ENCODE results near the gene ATF6B.
A peak's percentile ranks its signal among the peaks of the same experiment; 100 is the strongest.

Gene ATF6B

GRCh38 chr6:32127717-32128592 lies at the start of gene ATF6B:
TSS of gene ATF6B (minus strand) at chr6:32128246. CDS start at chr6:32128207, 39 bp downstream.
- peak; percentile 99 for DNase-seq (ENCODE audit: low read depth)

GRCh38 chr6:32177183-32177787 lies 49.2 kb upstream of the ATF6B start:
- DNase-seq (ENCODE audit: low read depth), result no peak

- no peak for DNase-seq (ENCODE audit: low read depth)
Measured at GRCh38 chr6:32176476-32177182, 48.6 kb upstream of the ATF6B start.

GRCh38 chr6:32175711-32176475 lies 47.8 kb upstream of the ATF6B start, which contains the start of gene AGPAT1:
TSS of gene AGPAT1 (minus strand) at chr6:32176084. CDS start at chr6:32171496, 4,588 bp downstream.
- peak; percentile 91 for DNase-seq (ENCODE audit: low read depth)

- no peak for DNase-seq (ENCODE audit: low read depth)
Measured at GRCh38 chr6:32175322-32175710, 47.3 kb upstream of the ATF6B start.

- no peak for DNase-seq (ENCODE audit: low read depth)
Measured at GRCh38 chr6:32174416-32174815, 46.4 kb upstream of the ATF6B start.

- DNase-seq (ENCODE audit: low read depth), result no peak
Measured at GRCh38 chr6:32173051-32173727, 45.1 kb upstream of the ATF6B start.

- no peak for DNase-seq (ENCODE audit: low read depth)
Measured at GRCh38 chr6:32171234-32171633, 43.2 kb upstream of the ATF6B start.

- no peak for DNase-seq (ENCODE audit: low read depth)
Measured at GRCh38 chr6:32170294-32170693, 42.2 kb upstream of the ATF6B start.

- no peak for DNase-seq (ENCODE audit: low read depth)
Measured at GRCh38 chr6:32168807-32169591, 41.0 kb upstream of the ATF6B start.

- no peak for DNase-seq (ENCODE audit: low read depth)
Measured at GRCh38 chr6:32168350-32168749, 40.3 kb upstream of the ATF6B start.

GRCh38 chr6:32167761-32168262 lies 39.8 kb upstream of the ATF6B start:
- no peak for DNase-seq (ENCODE audit: low read depth)

GRCh38 chr6:32167154-32167760 lies 39.2 kb upstream of the ATF6B start:
- DNase-seq (ENCODE audit: low read depth), result no peak

- DNase-seq (ENCODE audit: low read depth), result no peak
Measured at GRCh38 chr6:32166411-32167061, 38.5 kb upstream of the ATF6B start.

- DNase-seq (ENCODE audit: low read depth), result no peak
Measured at GRCh38 chr6:32164295-32164694, 36.2 kb upstream of the ATF6B start, which contains the start of gene EGFL8. TSS of gene EGFL8 (plus strand) at chr6:32164595. CDS start at chr6:32166166, 1,571 bp downstream.

- DNase-seq (ENCODE audit: low read depth), result no peak
Measured at GRCh38 chr6:32163559-32164258, 35.7 kb upstream of the ATF6B start.

- no peak for DNase-seq (ENCODE audit: low read depth)
Measured at GRCh38 chr6:32158052-32158451, 30.0 kb upstream of the ATF6B start.

GRCh38 chr6:32156891-32157290 lies 28.8 kb upstream of the ATF6B start:
- no peak for DNase-seq (ENCODE audit: low read depth)

Data from non-pigmented ciliary epithelial cell (primary cell).